ENCODE results near the gene KPTN. TPM values are rescaled to one million over a fixed set of nuclear protein-coding genes. Genes with fewer than 3 reads are reported as not detected.
"Not testable (repeated sequence)": the region's sequence is repeated elsewhere in the genome, so short reads cannot be mapped to it uniquely, and the experiment has no call there.

KPTN gene
- total RNA-seq, 1 donor from 2014 or later, result 9.8 TPM

DNA sequence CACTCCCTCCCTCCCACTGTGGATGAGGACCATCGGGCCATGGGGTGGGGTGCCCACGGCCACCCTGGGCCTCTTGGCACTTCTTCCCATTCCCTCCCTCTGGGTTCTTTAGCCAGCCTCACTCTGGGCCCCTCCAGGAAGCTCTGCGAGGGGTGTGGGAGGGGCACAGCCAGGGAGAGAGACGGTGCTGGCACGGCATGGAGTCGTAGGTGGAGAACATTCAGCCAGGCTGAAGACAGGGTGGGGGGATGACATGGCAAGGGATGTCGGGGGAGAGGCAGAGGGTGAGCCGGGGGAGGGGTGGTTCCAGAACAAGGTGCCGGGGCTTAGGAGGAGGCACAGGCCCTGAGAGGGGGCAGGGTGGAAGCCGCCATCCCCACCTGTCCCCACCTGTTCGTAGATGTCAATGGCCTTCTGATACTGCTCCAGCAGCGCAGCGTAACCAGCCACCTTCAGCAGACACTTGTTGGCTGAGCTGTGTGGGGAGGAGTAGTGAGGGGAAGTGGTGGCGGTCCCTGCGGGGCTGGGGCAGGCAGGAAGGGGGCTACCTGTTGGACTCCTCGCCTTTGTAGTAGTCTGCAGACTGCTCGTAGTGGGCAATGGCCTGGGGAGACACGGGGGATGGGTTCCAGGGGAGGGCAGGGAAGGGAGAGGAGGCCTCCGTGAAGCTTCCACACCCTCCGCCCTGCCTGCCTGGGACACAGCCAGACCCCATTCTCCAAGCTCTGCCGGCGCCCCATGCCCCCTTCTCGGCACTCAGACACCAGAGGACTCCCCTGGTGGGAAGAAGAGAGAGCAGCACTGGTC lies 8.8 kb upstream of the KPTN start:
- no peak for DNase-seq (ENCODE audit: low spot score)

DNA sequence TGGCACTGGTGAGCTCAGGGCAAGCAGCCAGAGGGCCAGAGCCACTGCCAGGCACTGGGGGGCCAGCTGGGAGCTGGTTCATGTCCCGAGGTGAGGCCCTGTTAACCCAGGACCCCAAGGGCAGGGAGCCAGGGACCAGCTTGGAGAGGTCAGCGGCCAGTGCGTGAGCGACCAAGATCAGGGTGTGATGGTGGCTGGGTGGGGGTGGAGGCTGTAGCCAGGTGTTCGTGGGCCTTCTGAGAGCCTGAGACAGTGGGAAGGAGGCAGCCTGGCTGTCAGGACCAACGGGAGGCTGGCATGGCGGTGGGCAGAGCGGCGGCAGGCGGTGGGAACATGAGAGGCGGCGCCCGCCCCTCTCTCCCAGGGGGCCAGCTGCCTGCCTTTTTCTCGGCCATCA lies 8.1 kb upstream of the KPTN start:
- no peak for DNase-seq (ENCODE audit: low spot score)

- no peak for DNase-seq (ENCODE audit: low spot score)
Measured at GRCh38 chr19:47491358-47492136, 7.5 kb upstream of the KPTN start.

- DNase-seq (ENCODE audit: low spot score), result no peak
Measured at GRCh38 chr19:47490847-47491246, 6.8 kb upstream of the KPTN start.

DNA sequence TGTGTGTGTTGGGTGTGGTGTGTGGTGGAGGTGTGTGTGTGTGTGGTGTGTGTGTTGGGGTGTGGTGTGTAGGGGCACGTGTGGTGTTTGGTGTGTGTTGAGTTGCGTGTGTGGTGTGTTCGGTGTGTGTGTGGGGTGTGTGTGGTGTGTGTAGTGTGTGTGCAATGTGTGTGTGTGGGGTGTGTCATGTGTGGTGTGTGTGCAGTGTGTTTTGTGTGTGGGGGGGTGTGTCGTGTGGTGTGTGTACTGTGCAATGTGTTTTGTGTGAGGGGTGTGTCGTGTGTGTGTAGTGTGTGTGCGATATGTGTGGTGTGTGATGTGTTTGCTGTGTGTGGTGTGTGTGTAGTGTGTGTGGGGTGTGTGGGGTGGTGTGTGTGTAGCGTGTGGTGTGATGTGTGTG lies 6.0 kb upstream of the KPTN start:
- DNase-seq (ENCODE audit: low spot score), result no peak

DNA sequence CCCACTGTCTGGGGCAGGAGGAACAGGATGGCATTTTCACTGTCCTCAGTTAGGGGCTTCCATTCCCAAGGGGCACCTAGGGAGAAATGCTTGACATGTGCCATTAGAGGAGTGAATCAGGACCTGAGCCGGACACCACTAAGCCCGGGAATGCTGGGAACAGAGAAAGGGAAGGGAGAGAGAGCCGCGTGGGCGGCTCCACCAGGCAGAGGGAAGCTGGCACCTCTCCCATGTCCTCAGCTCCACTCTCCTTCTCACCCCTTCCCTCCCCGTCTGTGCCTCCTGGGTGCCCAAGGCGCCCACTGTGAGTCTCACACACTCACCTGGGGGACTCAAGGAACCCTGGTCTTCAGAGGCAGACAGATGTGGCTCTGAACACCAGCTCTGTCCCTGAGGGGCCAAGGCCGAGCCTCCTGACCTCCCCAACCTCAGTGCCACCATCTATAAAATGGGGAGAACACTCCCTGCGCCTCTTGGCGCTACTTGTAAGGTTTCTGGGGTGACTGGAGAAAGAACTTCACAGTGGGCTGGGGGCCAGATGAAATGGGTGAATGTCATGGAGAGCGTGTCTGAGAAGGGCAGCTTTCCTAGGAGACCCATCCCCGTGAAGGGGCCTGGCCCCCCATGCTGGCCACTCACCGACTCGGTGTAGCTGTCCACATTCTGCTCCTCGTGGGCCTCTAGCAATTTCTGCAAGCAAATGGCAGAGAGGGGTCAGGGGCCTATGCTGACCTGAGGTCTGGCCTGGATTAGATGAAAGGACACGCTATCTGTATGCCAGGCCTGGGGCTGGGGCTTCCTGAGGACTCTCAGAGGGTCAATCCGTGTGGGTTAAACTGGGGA lies 5.3 kb upstream of the KPTN start:
- no peak for DNase-seq (ENCODE audit: low spot score)

DNA sequence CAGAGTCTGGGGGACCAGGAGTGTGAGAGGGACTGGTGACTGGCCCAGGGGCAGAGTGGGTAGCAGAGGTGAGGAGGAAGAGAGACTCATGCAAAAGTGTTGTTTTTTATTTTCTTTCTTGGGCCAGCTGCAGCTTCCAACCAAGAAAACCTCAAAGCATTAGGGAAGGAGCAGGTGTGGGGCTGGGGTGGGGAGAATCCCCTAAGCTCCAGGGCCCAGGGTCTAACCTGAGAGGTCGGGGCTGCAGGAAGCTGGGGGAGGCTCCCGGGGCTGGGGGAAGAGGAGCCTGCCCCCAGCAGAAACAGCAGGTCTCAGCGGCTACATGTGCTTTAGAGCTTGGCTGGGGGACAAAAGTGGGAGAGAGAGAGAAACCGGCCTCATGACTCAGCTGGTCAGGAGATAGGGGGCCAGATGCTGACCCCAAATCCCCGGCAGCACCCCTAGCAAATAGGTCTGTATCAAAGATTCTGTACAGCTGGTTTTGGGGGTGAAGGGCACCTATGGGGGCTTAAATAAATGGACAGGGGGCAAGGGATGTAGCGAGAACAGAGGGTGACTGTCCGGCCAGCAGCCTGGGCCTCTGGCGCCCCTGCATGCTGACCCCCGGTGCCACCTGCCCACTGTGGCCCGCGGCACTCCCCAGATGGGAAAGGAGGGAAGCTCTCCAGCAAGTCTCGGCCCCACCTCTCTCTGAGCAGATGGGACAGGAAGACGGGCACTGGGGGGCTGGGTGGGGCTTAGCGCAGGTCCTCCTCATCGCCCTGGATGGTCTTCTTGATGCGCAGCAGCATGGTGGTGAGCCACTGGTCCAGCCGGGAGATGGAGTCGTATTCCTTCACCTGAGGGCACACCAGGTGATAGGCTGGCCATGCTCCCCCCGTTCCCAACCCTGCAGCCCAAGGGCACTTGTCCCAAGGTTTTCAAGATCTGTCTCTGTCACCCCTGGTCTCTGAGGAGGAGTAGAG lies 3.8 kb upstream of the KPTN start:
- DNase-seq (ENCODE audit: low spot score), result no peak

GRCh38 chr19:47486900-47487299 lies 2.9 kb upstream of the KPTN start:
- DNase-seq (ENCODE audit: low spot score), result no peak

GRCh38 chr19:47486220-47486619 lies 2.2 kb upstream of the KPTN start:
- DNase-seq (ENCODE audit: low spot score), result not testable (repeated sequence)

- no peak for DNase-seq (ENCODE audit: low spot score)
Measured at GRCh38 chr19:47485210-47485609, 1.2 kb upstream of the KPTN start.

DNA sequence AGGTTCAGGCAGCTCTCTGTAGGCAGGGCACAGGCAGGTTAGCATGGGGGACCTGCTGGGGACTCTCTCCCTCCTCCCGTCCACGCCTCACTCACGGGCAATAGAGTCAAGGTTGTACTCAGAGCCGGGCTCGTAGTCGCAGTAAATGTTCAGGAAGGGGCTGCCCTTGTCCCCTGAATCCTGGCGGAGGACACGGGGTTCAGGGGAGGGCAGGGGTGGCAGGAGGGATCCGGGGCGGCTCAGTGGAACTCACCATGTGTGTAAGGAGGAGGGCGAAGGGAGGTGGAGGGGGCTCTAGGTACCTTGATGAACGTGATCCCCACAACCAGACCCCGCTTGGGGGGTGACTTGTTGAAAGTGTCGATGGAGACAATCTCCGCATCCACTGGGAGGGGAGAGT lies 819 bp downstream of the KPTN start:
- DNase-seq (ENCODE audit: low spot score), result no peak

- no peak for DNase-seq (ENCODE audit: low spot score)
Measured at GRCh38 chr19:47481460-47482052, 2.5 kb downstream of the KPTN start.

GRCh38 chr19:47480658-47481057 lies 3.4 kb downstream of the KPTN start:
- DNase-seq (ENCODE audit: low spot score), result no peak

- no peak for DNase-seq (ENCODE audit: low spot score)
Measured at GRCh38 chr19:47479701-47480503, 4.1 kb downstream of the KPTN start.

GRCh38 chr19:47476438-47476972 lies 7.5 kb downstream of the KPTN start:
- DNase-seq (ENCODE audit: low spot score), result no peak

DNA sequence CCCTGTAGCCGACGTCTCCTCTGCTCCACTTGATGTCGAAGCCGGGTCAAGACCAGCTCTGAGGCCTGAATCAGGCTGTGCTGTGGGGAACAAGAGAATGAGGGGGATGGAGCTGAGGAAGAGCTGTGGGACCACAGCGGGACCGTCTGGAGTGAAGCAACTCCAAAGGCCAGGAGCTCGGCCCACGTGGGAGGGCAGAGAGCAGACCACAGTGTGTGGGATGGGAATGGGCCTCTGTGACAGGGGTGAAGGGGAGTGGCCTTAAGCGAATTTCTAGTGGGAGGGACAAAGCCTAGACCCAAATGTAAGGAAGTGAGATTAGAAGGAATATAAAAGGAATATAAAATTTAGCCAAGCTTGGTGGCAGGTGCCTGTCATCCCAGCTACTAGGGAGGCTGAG lies 8.6 kb downstream of the KPTN start:
- no peak for DNase-seq (ENCODE audit: low spot score)

DNA sequence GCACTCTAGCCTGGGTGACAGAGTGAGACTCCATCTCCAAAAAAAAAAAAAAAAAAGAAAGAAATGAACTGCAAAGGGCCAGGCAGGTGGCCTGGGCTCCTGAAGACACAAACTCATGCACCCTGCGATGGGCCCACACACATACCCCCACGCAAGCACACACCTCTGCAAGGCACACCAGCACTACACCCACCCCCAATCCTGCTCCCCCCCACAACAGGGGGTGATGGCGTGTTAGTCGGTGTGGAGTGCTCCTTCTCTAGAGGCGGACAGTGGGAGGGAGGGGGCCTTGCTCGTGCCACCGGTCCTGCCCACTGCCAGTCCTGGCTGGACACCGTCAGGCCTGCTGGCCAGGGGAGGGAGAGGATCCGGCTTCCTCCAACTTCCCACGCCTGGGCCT lies 10.7 kb downstream of the KPTN start:
- DNase-seq (ENCODE audit: low spot score), result no peak

DNA sequence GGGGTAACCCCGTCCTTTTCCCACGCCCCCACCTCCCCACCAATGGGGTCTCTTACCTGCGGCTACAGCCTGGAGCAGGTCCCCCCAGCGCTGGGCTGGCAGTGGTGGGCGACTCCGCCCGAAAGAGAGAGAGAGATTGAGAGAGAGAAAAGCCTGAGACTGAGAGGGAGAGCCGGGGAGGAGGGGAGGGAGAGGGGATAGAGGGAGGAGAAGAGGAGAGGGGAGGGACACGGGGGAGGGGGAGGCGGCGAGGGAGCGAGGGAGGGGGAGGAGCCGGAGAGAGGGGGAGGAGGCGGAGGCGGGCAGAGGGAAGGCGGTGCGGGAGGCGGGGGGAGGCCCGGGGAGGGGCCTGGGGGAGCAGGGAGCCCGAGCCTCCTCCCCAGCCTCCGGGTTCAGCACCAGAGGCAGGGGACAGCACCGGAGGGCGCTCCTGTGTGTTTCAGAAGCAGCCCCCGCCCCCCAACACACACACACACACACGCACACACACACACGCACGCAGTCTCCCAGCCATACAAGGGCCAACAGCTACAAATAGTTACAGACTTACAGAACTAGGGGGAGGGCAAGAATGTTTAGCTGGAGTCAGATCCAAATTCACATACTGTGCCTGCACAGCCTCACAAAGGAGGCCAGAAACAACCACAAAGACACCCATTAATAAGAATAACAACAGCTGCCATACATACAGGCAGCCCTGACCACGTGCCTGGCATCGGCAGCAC lies 12.1 kb downstream of the KPTN start, which contains the start of gene SLC8A2:
TSS of gene SLC8A2 (minus strand) at position 161 of the 725 bp plus-strand sequence. CDS start 5,490 bp downstream, outside the sequence.
- no peak for DNase-seq (ENCODE audit: low spot score)
